HepG2 (cell line): ENCODE results near the gene NOXA1. TPM values are rescaled to one million over a fixed set of nuclear protein-coding genes. Genes with fewer than 3 reads are reported as not detected.

ENCODE experiments used
- ARNT2 ChIP-seq: sonication (generic); formaldehyde crosslinking; IDR thresholded peaks from 2 replicates; pipeline ENCODE4 v1.8.0; 2022; ENCODE audit warnings: mild to moderate bottlenecking, low read depth, missing genetic modification reagents, moderate library complexity
- CTCF ChIP-seq: sonication (generic); formaldehyde crosslinking; IDR thresholded peaks from 2 replicates; pipeline ENCODE4 v1.5.0; 2020; ENCODE audit warnings: mild to moderate bottlenecking, missing genetic modification reagents, moderate library complexity
- MED1 ChIP-seq: sonication (generic); formaldehyde crosslinking; IDR thresholded peaks from 2 replicates; pipeline ENCODE4 v1.4.0; 2020; ENCODE audit warnings: missing genetic modification reagents
- MIER3 ChIP-seq: IDR thresholded peaks from 2 replicates; pipeline ENCODE4 v1.6.1; 2016; ENCODE audit warnings: missing compliant biosample characterization, borderline replicate concordance
- MXD1 ChIP-seq: sonication (generic); formaldehyde crosslinking; IDR thresholded peaks from 2 replicates; pipeline ENCODE4 v1.4.0; 2020; ENCODE audit warnings: mild to moderate bottlenecking, missing genetic modification reagents
- NRL ChIP-seq: sonication (generic); formaldehyde crosslinking; IDR thresholded peaks from 2 replicates; pipeline ENCODE4 v1.5.0; 2020; ENCODE audit warnings: missing genetic modification reagents, mild to moderate bottlenecking, moderate library complexity, borderline replicate concordance
- POGK ChIP-seq: sonication (generic); formaldehyde crosslinking; conservative IDR thresholded peaks from 2 replicates; pipeline ENCODE4 v1.8.0; 2022; ENCODE audit warnings: mild to moderate bottlenecking, moderate library complexity, missing genetic modification reagents
- RXRA ChIP-seq: sonication (generic); formaldehyde crosslinking; IDR thresholded peaks from 2 replicates; pipeline ENCODE4 v1.5.1; 2020; ENCODE audit warnings: missing genetic modification reagents
- SALL1 ChIP-seq: sonication (generic); formaldehyde crosslinking; IDR thresholded peaks from 2 replicates; pipeline ENCODE4 v1.8.0; 2022; ENCODE audit warnings: mild to moderate bottlenecking, missing genetic modification reagents
- SKI ChIP-seq: fragments of 450-650 bp; IDR thresholded peaks from one replicate; pipeline ENCODE4 v1.6.1; 2018; ENCODE audit warnings: mild to moderate bottlenecking; ENCODE audit not compliant: partially characterized antibody
- SMAD1 ChIP-seq: sonication (generic); formaldehyde crosslinking; IDR thresholded peaks from 2 replicates; pipeline ENCODE4 v1.4.0; 2020; ENCODE audit warnings: missing genetic modification reagents, low read depth, mild to moderate bottlenecking, borderline replicate concordance
- SP4 ChIP-seq: sonication (generic); formaldehyde crosslinking; IDR thresholded peaks from 2 replicates; pipeline ENCODE4 v1.8.1; 2023; ENCODE audit warnings: mild to moderate bottlenecking, missing genetic modification reagents
- SRSF1 ChIP-seq: fragments of 200-400 bp; formaldehyde crosslinking; optimal IDR thresholded peaks from 2 replicates; pipeline ENCODE3; 2017; ENCODE audit warnings: mild to moderate bottlenecking, low read depth, low read length, moderate library complexity
- STAG1 ChIP-seq: sonication (generic); formaldehyde crosslinking; IDR thresholded peaks from 2 replicates; pipeline ENCODE4 v1.4.0; 2020; ENCODE audit warnings: missing genetic modification reagents
- TARDBP ChIP-seq: sonication (generic); formaldehyde crosslinking; IDR thresholded peaks from 2 replicates; pipeline ENCODE4 v1.8.0; 2022; ENCODE audit warnings: mild to moderate bottlenecking, missing genetic modification reagents
- THAP11 ChIP-seq: IDR thresholded peaks from 2 replicates; pipeline ENCODE4 v1.6.1; 2016; ENCODE audit warnings: missing biosample characterization, missing genetic modification reagents
- ZBTB10 ChIP-seq: sonication (generic); formaldehyde crosslinking; IDR thresholded peaks from 2 replicates; pipeline ENCODE4 v1.4.0; 2020; ENCODE audit warnings: missing genetic modification reagents, borderline replicate concordance
- ZNF232 ChIP-seq: sonication (generic); formaldehyde crosslinking; IDR thresholded peaks from 2 replicates; pipeline ENCODE4 v1.4.0; 2020; ENCODE audit warnings: missing genetic modification reagents, borderline replicate concordance
- ZNF33A ChIP-seq: sonication (generic); formaldehyde crosslinking; IDR thresholded peaks from 2 replicates; pipeline ENCODE4 v1.5.1; 2020; ENCODE audit warnings: missing genetic modification reagents, mild to moderate bottlenecking, moderate library complexity, borderline replicate concordance
- ZNF607 ChIP-seq: sonication (generic); formaldehyde crosslinking; IDR thresholded peaks from 2 replicates; pipeline ENCODE4 v1.5.1; 2020; ENCODE audit warnings: missing genetic modification reagents, mild to moderate bottlenecking, borderline replicate concordance
- ZNF816 ChIP-seq: sonication (generic); formaldehyde crosslinking; IDR thresholded peaks from 2 replicates; pipeline ENCODE4 v1.8.0; 2022; ENCODE audit warnings: missing genetic modification reagents, mild to moderate bottlenecking, borderline replicate concordance
- polyA plus RNA-seq, 8 experiments: library from polyadenylated mRNA; depleted of rRNA in 3 of 8; stranded (reverse) in 7 of 8; unstranded in 1 of 8; fragments of >200 nt; fragmentation: Illumina TruSeq in 4 of 8; extraction: Trizol in 4 of 8; gene quantifications; 2 replicates each; pipeline versions ENCODE4 v1.2.1 to v1.2.3, GENCODE V29; 2011 to 2016; ENCODE audit warnings: low read depth in 4 of 8, missing spikeins in 1 of 8, mixed read lengths in 1 of 8; ENCODE audit not compliant: insufficient read depth in 1 of 8
- total RNA-seq, 5 experiments: library from RNA; depleted of rRNA; stranded (reverse); fragments of >200 nt; fragmentation: Illumina TruSeq; extraction: Trizol; gene quantifications; 2 replicates each; pipeline ENCODE4 v1.2.3, GENCODE V29; 2016; ENCODE audit warnings: low read depth in 1 of 5

Gene NOXA1
- total and polyA plus RNA-seq, 2 of the 13 experiments (the other 11 are each of a cell fraction or from before 2014, with no cell fraction given) = 0.78 to 1.2 TPM

GRCh38 chr9:137445275-137445807 is 22.1 kb downstream of the NOXA1 start (continued):
- TF ChIP-seq RXRA (CRISPR knock-in tag) (peak; percentile 26; the same call in 1 of the 2 replicates), SP4 (CRISPR knock-in tag) (0 out of 2 replicates have a peak, but pooled peaks have one; percentile 16), ZBTB10 (CRISPR knock-in tag) (peak; percentile 90; the same call in 1 of the 2 replicates), MED1 (CRISPR knock-in tag) (peak; percentile 20; the same call in 1 of the 2 replicates), ZNF33A (no peak), POGK (CRISPR knock-in tag) (0 out of 2 replicates have a peak, but pooled peaks have one; percentile 45), SKI (peak; percentile 46), ZNF607 (CRISPR knock-in tag) (0 out of 2 replicates have a peak, but pooled peaks have one; percentile 56), MIER3 (no peak), MXD1 (CRISPR knock-in tag) (no peak), SALL1 (CRISPR knock-in tag) (0 out of 2 replicates have a peak, but pooled peaks have one; percentile 42), NRL (CRISPR knock-in tag) (0 out of 2 replicates have a peak, but pooled peaks have one; percentile 40), CTCF (peak; percentile 84), STAG1 (CRISPR knock-in tag) (peak; percentile 62), THAP11 (no peak), SRSF1 (peak; percentile 27), SMAD1 (CRISPR knock-in tag) (0 out of 2 replicates have a peak, but pooled peaks have one; percentile 13), ZNF816 (CRISPR knock-in tag) (0 out of 2 replicates have a peak, but pooled peaks have one; percentile 17), TARDBP (CRISPR knock-in tag) (peak; percentile 42; the same call in 1 of the 2 replicates), ZNF232 (CRISPR knock-in tag) (no peak), ARNT2 (CRISPR knock-in tag) (0 out of 2 replicates have a peak, but pooled peaks have one; percentile 48)
